K562 (cell line): ENCODE measurements around the gene AZU1.

ENCODE experiments used
- CREB3L1 ChIP-seq: fragments of 450-650 bp; IDR thresholded peaks from 2 replicates; pipeline ENCODE4 v1.6.1; 2014; ENCODE audit warnings: low read depth, mild to moderate bottlenecking, moderate library complexity, borderline replicate concordance
- ZBTB34 ChIP-seq: fragments of 250-450 bp; sonication (Bioruptor Pico); IDR thresholded peaks from 2 replicates; pipeline ENCODE4 v1.8.0; 2021; ENCODE audit warnings: mild to moderate bottlenecking, moderate library complexity

- TF ChIP-seq CREB3L1 (no peak), ZBTB34 (no peak)
Observed at GRCh38 chr19:795691-796581, 31.7 kb upstream of the AZU1 start.
